Measurements from ENCODE around the gene UBTD1. TPM values are rescaled to one million over a fixed set of nuclear protein-coding genes. Genes with fewer than 3 reads are reported as not detected.
"Not testable (repeated sequence)": the region's sequence is repeated elsewhere in the genome, so short reads cannot be mapped to it uniquely, and the experiment has no call there.

Gene UBTD1
- polyA plus RNA-seq, 4 donors: 1.1 to 7.6 (median 4.8) TPM

DNA sequence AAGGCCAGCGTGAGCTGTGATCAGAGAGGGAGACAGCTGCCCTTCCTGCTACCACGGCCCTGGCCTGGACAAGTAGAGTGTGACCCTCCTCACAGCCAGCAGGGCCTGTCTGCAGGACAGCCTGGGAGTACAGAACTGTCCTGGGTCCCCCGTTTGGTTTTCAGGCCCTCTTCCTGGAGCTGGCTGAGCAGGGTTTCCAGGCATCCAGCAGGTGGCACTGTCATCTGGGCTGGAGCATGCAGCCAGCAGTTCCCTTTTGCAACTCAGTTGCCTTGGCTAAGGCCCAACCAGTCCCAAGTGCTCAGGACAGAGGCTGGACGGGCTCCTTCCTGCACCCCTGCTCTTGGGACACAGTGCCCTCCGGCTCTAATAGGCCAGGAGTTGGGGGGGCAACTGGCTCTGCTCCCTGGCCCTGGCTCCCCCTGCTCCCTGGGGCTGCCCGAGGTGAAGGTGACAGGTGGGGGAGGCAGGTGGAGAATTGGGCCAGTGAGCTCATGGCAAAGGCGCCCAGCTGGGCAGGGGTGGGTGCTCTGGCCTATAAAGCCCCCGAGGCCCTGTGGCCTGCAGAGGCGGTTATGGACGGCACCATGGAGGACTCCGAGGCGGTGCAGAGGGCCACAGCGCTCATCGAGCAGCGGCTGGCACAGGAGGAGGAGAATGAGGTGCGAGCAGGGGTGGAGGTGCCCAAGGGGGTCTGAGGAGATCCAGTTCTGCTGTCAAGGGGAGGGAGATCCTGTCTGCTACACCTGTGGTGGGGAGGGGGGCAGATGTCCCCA lies 73.7 kb downstream of the UBTD1 start, which contains the start of gene ANKRD2:
ANKRD2 (plus strand) TSS at position 566 of the 776 bp plus-strand sequence; CDS start at position 576, 10 bp downstream.
- no peak for FAIRE-seq

DNA sequence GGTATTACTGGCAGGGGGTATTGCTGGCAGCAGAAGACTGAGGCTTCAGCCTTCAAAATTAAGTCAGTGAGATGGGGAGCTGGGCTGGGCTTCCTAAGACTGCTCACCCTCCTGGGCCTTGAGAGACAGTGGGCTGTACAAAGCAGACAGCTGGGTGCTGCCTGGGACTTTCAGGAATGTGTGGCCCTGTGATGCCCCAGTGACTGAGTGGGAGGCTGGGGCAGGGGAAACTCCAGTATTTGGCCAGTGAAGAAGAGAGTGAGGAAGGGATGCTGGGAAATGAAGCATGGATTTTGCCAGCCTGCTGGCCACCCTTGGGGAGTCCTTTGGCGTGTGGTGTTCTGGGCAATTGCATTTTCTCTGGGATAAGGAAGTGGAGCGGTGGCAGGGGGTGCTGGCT lies 74.3 kb downstream of the UBTD1 start:
- Histone ChIP-seq H3K9me3 (ENCODE audit: control insufficient read depth in 2 of 2, insufficient read depth in 1 of 2, low read depth in 1 of 2, low read length in 1 of 2) (no peaks in the 10 kb centered on the region), H3K4me1 (ENCODE audit: control insufficient read depth in 3 of 3, insufficient read depth in 2 of 3, low read depth in 1 of 3, low read length in 2 of 3) (peaks cover 0 to 11% (median 0%) of the 10 kb centered on the region in 3 donors), H3K4me3 (ENCODE audit: low read depth in 1 of 3, low read length in 3 of 3) (no peak overlapping the region), H3K36me3 (ENCODE audit: control insufficient read depth in 3 of 3, insufficient read depth in 2 of 3, low read depth in 1 of 3, low read length in 3 of 3) (peaks cover 0 to 17% (median 0%) of the 10 kb centered on the region in 3 donors), H3K27me3 (ENCODE audit: control insufficient read depth in 3 of 3, insufficient read depth in 3 of 3, low read length in 3 of 3) (peaks cover 0 to 8% (median 0%) of the 10 kb centered on the region in 3 donors), H3K27ac (ENCODE audit: low read depth in 1 of 3, low read length in 2 of 3) (no peak overlapping the region)
- WGBS, 3 donors: 95 to 100% (median 100%) methylated on average over 2 of the region's 2 CpGs
- DNase-seq (no peak), FAIRE-seq (no peak)

More for the DNA sequence above, 73.7 kb downstream of the UBTD1 start, which contains the start of gene ANKRD2:
- H3K36me3 ChIP-seq (ENCODE audit: control insufficient read depth in 3 of 3, insufficient read depth in 2 of 3, low read depth in 1 of 3, low read length in 3 of 3): peaks cover 0 to 20% (median 0%) of the 10 kb centered on the region in 3 donors
- no peak within 1 kb of the TSS for H3K4me3 ChIP-seq (ENCODE audit: low read depth in 1 of 3, low read length in 3 of 3)
- no peaks in the 10 kb centered on the region for H3K9me3 ChIP-seq (ENCODE audit: control insufficient read depth in 2 of 2, insufficient read depth in 1 of 2, low read depth in 1 of 2, low read length in 1 of 2)
- DNase-seq: peak; percentile 79 to 83
- peaks cover 0 to 11% (median 0%) of the 10 kb centered on the region in 3 donors for H3K4me1 ChIP-seq (ENCODE audit: control insufficient read depth in 3 of 3, insufficient read depth in 2 of 3, low read depth in 1 of 3, low read length in 2 of 3)
- peaks cover 0 to 1% (median 0%) of the 10 kb centered on the region in 3 donors for H3K27me3 ChIP-seq (ENCODE audit: control insufficient read depth in 3 of 3, insufficient read depth in 3 of 3, low read length in 3 of 3)
- 63 to 70% (median 65%) methylated on average over 16 of the region's 16 CpGs for WGBS, 3 donors
- no peak within 1 kb of the TSS for H3K27ac ChIP-seq (ENCODE audit: low read depth in 1 of 3, low read length in 2 of 3)

DNA sequence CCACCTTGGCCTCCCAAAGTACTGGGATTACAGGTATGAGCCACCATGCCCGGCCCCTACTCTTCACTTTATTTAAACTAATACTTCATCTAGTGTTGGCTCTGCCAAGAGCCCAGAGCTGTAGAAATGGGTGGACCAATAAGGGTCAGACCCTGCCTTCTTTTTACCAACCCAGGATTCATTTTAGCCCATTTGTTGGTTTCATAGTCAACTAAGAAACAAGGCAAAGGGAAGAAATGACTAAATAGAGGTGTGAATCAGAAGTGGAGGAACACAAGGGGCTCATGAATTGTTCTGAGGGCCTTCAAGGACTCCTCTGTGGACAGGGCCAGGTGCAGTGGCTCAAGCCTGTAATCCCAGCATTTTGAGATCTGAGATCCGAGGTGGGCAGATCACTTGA lies 74.9 kb downstream of the UBTD1 start:
- FAIRE-seq (no peak), DNase-seq (no peak)
- Histone ChIP-seq H3K36me3 (ENCODE audit: control insufficient read depth in 3 of 3, insufficient read depth in 2 of 3, low read depth in 1 of 3, low read length in 3 of 3) (peaks cover 0 to 16% (median 0%) of the 10 kb centered on the region in 3 donors), H3K9me3 (ENCODE audit: control insufficient read depth in 2 of 2, insufficient read depth in 1 of 2, low read depth in 1 of 2, low read length in 1 of 2) (no peaks in the 10 kb centered on the region), H3K4me3 (ENCODE audit: low read depth in 1 of 3, low read length in 3 of 3) (no peak overlapping the region), H3K27ac (ENCODE audit: low read depth in 1 of 3, low read length in 2 of 3) (no peak overlapping the region), H3K27me3 (ENCODE audit: control insufficient read depth in 3 of 3, insufficient read depth in 3 of 3, low read length in 3 of 3) (peaks cover 0 to 14% (median 0%) of the 10 kb centered on the region in 3 donors), H3K4me1 (ENCODE audit: control insufficient read depth in 3 of 3, insufficient read depth in 2 of 3, low read depth in 1 of 3, low read length in 2 of 3) (peaks cover 0 to 11% (median 0%) of the 10 kb centered on the region in 3 donors)
- WGBS, 3 donors: 60 to 72% (median 66%) methylated on average over 2 of the region's 2 CpGs

DNA sequence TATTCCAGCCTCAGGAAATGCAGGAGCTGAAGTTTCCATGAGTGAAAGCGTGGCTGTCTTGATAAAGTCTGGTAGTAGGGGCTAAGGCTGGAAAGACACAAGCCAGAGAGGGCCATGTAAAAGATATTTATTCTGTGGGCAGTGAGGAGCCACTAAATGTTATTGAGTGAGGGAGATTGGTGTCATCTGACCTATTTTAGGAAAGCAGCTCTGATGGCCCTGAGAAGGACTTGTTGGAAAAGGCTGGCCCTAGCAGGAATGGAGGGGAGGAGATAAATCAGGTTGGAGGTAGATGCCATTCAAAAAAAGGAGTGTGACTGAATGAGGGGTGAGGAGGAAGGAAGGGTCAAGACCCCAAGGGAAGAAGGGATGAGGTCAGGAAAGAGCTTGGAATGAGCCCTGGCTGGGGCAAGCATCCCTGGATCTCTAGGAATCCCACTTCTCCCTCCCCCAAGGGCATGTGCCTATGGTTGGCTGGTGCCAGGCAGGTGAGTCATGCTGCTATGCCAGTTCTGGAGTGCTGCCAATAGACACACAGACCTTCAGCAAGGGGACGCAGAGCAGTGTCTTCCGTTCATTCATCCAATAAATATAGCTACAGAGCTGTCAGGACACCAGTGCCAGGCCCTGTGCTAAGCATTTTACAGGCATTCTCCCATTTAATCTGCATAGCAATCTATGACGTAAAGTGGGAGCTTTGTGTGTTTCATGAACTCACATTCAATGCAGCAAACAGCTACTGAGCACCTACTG lies 75.8 kb downstream of the UBTD1 start:
- FAIRE-seq (no peak), DNase-seq (peak in 1 of 2 donors; percentile 85)
- Histone ChIP-seq H3K4me1 (ENCODE audit: control insufficient read depth in 3 of 3, insufficient read depth in 2 of 3, low read depth in 1 of 3, low read length in 2 of 3) (peaks cover 0 to 11% (median 0%) of the 10 kb centered on the region in 3 donors), H3K27ac (ENCODE audit: low read depth in 1 of 3, low read length in 2 of 3) (no peak overlapping the region), H3K9me3 (ENCODE audit: control insufficient read depth in 2 of 2, insufficient read depth in 1 of 2, low read depth in 1 of 2, low read length in 1 of 2) (no peaks in the 10 kb centered on the region), H3K36me3 (ENCODE audit: control insufficient read depth in 3 of 3, insufficient read depth in 2 of 3, low read depth in 1 of 3, low read length in 3 of 3) (peaks cover 0 to 13% (median 0%) of the 10 kb centered on the region in 3 donors), H3K4me3 (ENCODE audit: low read depth in 1 of 3, low read length in 3 of 3) (no peak overlapping the region), H3K27me3 (ENCODE audit: control insufficient read depth in 3 of 3, insufficient read depth in 3 of 3, low read length in 3 of 3) (peaks cover 0 to 14% (median 0%) of the 10 kb centered on the region in 3 donors)
- WGBS, 3 donors: 35 to 61% (median 41%) methylated on average over 4 of the region's 4 CpGs

DNA sequence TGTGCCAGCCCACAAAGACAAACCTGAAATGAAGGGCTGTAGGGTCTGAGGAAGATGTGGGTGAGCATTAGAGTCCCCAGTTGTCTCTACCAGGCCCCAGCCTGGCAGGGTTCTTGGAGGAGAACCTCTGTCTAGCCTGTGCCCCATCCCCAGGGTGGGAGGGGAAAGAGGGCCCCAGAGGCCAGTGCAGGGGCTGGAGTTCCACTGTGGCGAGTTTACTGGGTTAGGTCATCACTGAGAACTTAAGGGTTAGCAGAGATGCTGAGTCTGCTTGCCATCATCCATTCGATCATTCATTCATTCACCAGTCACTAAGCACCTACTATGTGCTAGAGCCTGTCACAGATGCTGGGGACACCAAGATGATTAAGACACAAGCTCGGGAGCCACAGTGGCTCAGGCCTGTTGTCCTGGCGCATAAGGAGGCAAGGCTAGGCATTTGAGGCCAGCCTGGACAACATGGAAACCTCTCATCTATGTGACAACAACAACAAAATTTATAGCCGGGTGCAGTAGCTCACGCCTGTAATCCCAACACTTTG lies 76.5 kb downstream of the UBTD1 start:
- DNase-seq: peak in 1 of 2 donors; percentile 27
- WGBS, 3 donors: 72 to 84% (median 76%) methylated on average over 6 of the region's 6 CpGs
- H3K4me1 ChIP-seq (ENCODE audit: control insufficient read depth in 3 of 3, insufficient read depth in 2 of 3, low read depth in 1 of 3, low read length in 2 of 3): peaks cover 0 to 11% (median 0%) of the 10 kb centered on the region in 3 donors
- no peak for FAIRE-seq
- peaks cover 0 to 14% (median 0%) of the 10 kb centered on the region in 3 donors for H3K27me3 ChIP-seq (ENCODE audit: control insufficient read depth in 3 of 3, insufficient read depth in 3 of 3, low read length in 3 of 3)
- H3K4me3 ChIP-seq (ENCODE audit: low read depth in 1 of 3, low read length in 3 of 3): no peak overlapping the region
- no peak overlapping the region for H3K27ac ChIP-seq (ENCODE audit: low read depth in 1 of 3, low read length in 2 of 3)
- peaks cover 0 to 10% (median 0%) of the 10 kb centered on the region in 3 donors for H3K36me3 ChIP-seq (ENCODE audit: control insufficient read depth in 3 of 3, insufficient read depth in 2 of 3, low read depth in 1 of 3, low read length in 3 of 3)
- no peaks in the 10 kb centered on the region for H3K9me3 ChIP-seq (ENCODE audit: control insufficient read depth in 2 of 2, insufficient read depth in 1 of 2, low read depth in 1 of 2, low read length in 1 of 2)

DNA sequence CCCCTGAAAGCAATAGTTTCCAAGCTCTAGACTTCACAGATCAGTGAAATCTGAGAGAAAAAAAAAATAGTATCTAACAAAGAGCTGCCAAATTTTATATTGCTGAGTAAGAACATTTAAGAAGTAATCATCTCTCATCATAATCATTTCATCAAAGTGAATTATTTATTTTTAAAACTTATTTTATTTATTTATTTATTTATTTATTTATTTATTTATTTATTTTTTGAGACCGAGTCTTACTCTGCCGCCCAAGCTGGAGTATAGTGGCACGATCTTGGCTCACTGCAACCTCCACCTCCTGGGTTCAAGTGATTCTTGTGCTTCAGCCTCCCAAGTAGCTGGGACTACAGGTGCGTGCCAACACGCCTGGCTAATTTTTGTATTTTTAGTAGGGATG lies 77.8 kb downstream of the UBTD1 start:
- DNase-seq, FAIRE-seq: not testable (repeated sequence)
- 61 to 72% (median 67%) methylated on average over 5 of the region's 5 CpGs for WGBS, 3 donors

DNA sequence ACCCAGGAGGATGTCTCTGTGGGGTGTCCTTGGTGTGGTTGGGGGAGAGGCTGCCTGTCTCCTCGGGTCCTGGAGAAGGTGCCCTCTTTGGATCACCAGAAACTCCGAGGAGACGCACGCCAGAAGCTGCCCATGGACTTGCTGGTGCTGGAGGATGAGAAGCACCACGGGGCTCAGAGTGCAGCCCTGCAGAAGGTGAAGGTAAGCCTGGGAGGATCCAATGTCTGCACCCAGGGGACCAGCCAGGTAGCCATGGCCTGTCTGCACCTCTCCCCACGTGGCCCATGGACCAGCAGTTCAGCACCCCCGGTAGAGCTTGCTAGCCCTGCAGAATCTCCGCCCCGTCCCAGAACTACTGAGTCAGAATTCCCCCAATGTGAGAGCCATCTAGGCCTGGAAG lies 79.0 kb downstream of the UBTD1 start:
- WGBS, 3 donors: 69 to 80% (median 75%) methylated on average over 9 of the region's 9 CpGs
- H3K4me1 ChIP-seq (ENCODE audit: control insufficient read depth in 3 of 3, insufficient read depth in 2 of 3, low read depth in 1 of 3, low read length in 2 of 3): no peaks in the 10 kb centered on the region
- H3K4me3 ChIP-seq (ENCODE audit: low read depth in 1 of 3, low read length in 3 of 3): no peak overlapping the region
- no peak overlapping the region for H3K27ac ChIP-seq (ENCODE audit: low read depth in 1 of 3, low read length in 2 of 3)
- H3K36me3 ChIP-seq (ENCODE audit: control insufficient read depth in 3 of 3, insufficient read depth in 2 of 3, low read depth in 1 of 3, low read length in 3 of 3): no peaks in the 10 kb centered on the region
- DNase-seq (no peak), FAIRE-seq (no peak)
- H3K27me3 ChIP-seq (ENCODE audit: control insufficient read depth in 3 of 3, insufficient read depth in 3 of 3, low read length in 3 of 3): peaks cover 0 to 14% (median 0%) of the 10 kb centered on the region in 3 donors
- H3K9me3 ChIP-seq (ENCODE audit: control insufficient read depth in 2 of 2, insufficient read depth in 1 of 2, low read depth in 1 of 2, low read length in 1 of 2): no peaks in the 10 kb centered on the region

More for the DNA sequence above, 77.8 kb downstream of the UBTD1 start:
- H3K9me3 ChIP-seq (ENCODE audit: control insufficient read depth in 2 of 2, insufficient read depth in 1 of 2, low read depth in 1 of 2, low read length in 1 of 2); H3K36me3 ChIP-seq (ENCODE audit: control insufficient read depth in 3 of 3, insufficient read depth in 2 of 3, low read depth in 1 of 3, low read length in 3 of 3); H3K27ac ChIP-seq (ENCODE audit: low read depth in 1 of 3, low read length in 2 of 3); H3K4me3 ChIP-seq (ENCODE audit: low read depth in 1 of 3, low read length in 3 of 3); H3K4me1 ChIP-seq (ENCODE audit: control insufficient read depth in 3 of 3, insufficient read depth in 2 of 3, low read depth in 1 of 3, low read length in 2 of 3): not testable (repeated sequence)
- H3K27me3 ChIP-seq (ENCODE audit: control insufficient read depth in 3 of 3, insufficient read depth in 3 of 3, low read length in 3 of 3): peaks cover 0 to 14% (median 0%) of the 10 kb centered on the region in 3 donors
